PC-3 (cell line): ENCODE data around the gene CAMK2A. TPM values are rescaled to one million over a fixed set of nuclear protein-coding genes. Genes with fewer than 3 reads are reported as not detected.

Experiments
- ATAC-seq: fragments of 200-7000 bp; cut with Tn5 transposase; 2 replicates; pipeline ENCODE4 v1.9.1; 2020; ENCODE audit warnings: mild to moderate bottlenecking, moderate library complexity
- BruUV-seq: library from RNA; stranded (reverse); fragments of 400-500 nt; replicated peaks from 2 replicates; lab custom pipeline; 2021; lab: Mats Ljungman, UMichigan
- CTCF ChIA-PET: fragments of 300-600 bp; sonication (Branson Sonifier 250); formaldehyde crosslinking; loops from one replicate; lab custom pipeline; 2022; ENCODE audit warnings: antibody characterized with exemption; lab: Charles Lee
- POLR2A ChIA-PET: fragments of 300-600 bp; sonication (Branson Sonifier 250); formaldehyde crosslinking; loops from one replicate; lab custom pipeline; 2022; ENCODE audit warnings: antibody characterized with exemption; ENCODE audit not compliant: unreplicated experiment; lab: Charles Lee
- DNase-seq: peaks from one replicate; pipeline ENCODE4 v3.0.0-alpha.2; 2015
- H2AFZ ChIP-seq: fragments of 300-600 bp; sonication (generic); 2 replicates; pipeline ENCODE4 v1.6.0; 2016; ENCODE audit warnings: antibody characterized with exemption, low read length
- H3F3A ChIP-seq: fragments of 300-600 bp; sonication (generic); one replicate; pipeline ENCODE4 v1.6.0; 2017; ENCODE audit warnings: antibody characterized with exemption, low read length, control low read depth, mild to moderate bottlenecking; ENCODE audit not compliant: unreplicated experiment
- H3K27ac ChIP-seq: fragments of 300-600 bp; sonication (generic); 2 replicates; pipeline ENCODE4 v1.5.1; 2016; ENCODE audit warnings: mild to moderate bottlenecking, low read length
- H3K27me3 ChIP-seq: fragments of 300-600 bp; sonication (generic); 2 replicates; pipeline ENCODE4 v1.6.1; 2016; ENCODE audit warnings: low read length, mixed read lengths
- H3K36me3 ChIP-seq: fragments of 300-600 bp; sonication (generic); 2 replicates; pipeline ENCODE4 v1.6.1; 2016; ENCODE audit warnings: low read depth, mixed run types, low read length, mixed read lengths
- H3K4me1 ChIP-seq: fragments of 300-600 bp; sonication (generic); 2 replicates; pipeline ENCODE4 v1.5.1; 2016; ENCODE audit warnings: low read length; ENCODE audit not compliant: insufficient read depth
- H3K4me2 ChIP-seq: fragments of 300-600 bp; sonication (generic); 2 replicates; pipeline ENCODE4 v1.6.0; 2016; ENCODE audit warnings: low read length
- H3K4me3 ChIP-seq: fragments of 300-600 bp; sonication (generic); 2 replicates; pipeline ENCODE4 v1.5.1; 2016; ENCODE audit warnings: mild to moderate bottlenecking, low read length, mixed read lengths
- H3K79me2 ChIP-seq: fragments of 300-600 bp; sonication (generic); 2 replicates; pipeline ENCODE4 v1.6.1; 2017; ENCODE audit warnings: low read length, mixed read lengths
- H3K9ac ChIP-seq: fragments of 300-600 bp; sonication (generic); 2 replicates; pipeline ENCODE4 v1.6.0; 2016; ENCODE audit warnings: mild to moderate bottlenecking, low read length
- H3K9me2 ChIP-seq: fragments of 300-600 bp; sonication (generic); replicated peaks from 2 replicates; pipeline ENCODE4 v1.6.1; 2016; ENCODE audit warnings: mixed run types, low read length, mixed read lengths
- H3K9me3 ChIP-seq: fragments of 300-600 bp; sonication (generic); 2 replicates; pipeline ENCODE4 v1.6.1; 2016; ENCODE audit warnings: low read length, mixed read lengths
- H4K20me1 ChIP-seq: fragments of 300-600 bp; sonication (generic); 2 replicates; pipeline ENCODE4 v1.6.1; 2016; ENCODE audit warnings: low read length, mixed read lengths
- CTCF ChIP-seq: fragments of 300-600 bp; sonication (generic); conservative IDR thresholded peaks from 2 replicates; pipeline ENCODE4 v1.5.1; 2017; ENCODE audit warnings: antibody characterized with exemption, low read depth, mild to moderate bottlenecking, low read length
- EZH2 ChIP-seq: fragments of 300-600 bp; sonication (generic); IDR thresholded peaks from one replicate; pipeline ENCODE4 v1.6.1; 2017; ENCODE audit warnings: antibody characterized with exemption, mild to moderate bottlenecking, low read length; ENCODE audit not compliant: unreplicated experiment
- EZH2phosphoT487 ChIP-seq: fragments of 300-600 bp; sonication (generic); IDR thresholded peaks from 2 replicates; pipeline ENCODE4 v1.6.1; 2018; ENCODE audit warnings: mild to moderate bottlenecking, antibody characterized with exemption, low read length, borderline replicate concordance
- intact Hi-C: fragments of 100-400 bp; cut with micrococcal nuclease; formaldehyde crosslinking; loops from 2 replicates; pipeline ENCODE4 v1.9.0; 2023
- total RNA-seq: library from RNA; depleted of rRNA; stranded (reverse); fragments of >200 nt; gene quantifications from 2 replicates; pipeline ENCODE4 v1.2.3, GENCODE V29; 2014

CAMK2A gene
- total RNA-seq, 1 experiment from 2014 or later: 0.15 TPM

DNA sequence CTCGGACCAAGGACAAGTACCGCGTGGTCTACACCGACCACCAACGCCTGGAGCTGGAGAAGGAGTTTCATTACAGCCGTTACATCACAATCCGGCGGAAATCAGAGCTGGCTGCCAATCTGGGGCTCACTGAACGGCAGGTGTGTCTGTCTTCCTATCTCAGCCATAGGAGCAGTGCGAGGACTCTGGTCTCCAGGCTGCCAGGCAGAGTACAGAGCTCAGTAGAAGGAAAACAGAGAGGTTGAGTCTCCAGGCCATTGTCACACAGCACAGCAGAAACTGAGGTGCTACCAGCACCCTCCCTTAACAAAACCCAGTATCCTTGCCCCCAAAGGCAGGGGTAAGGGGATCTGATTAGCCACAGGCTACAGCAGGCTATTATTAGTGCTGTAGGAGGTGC is 106.8 kb downstream of the CAMK2A start:
- DNase-seq: no peak
- Histone ChIP-seq H3K36me3 (no peaks in the 10 kb centered on the region), H3K4me2 (no peak overlapping the region), H3K9me3 (no peaks in the 10 kb centered on the region), H3K27ac (no peak overlapping the region), H3K4me1 (no peaks in the 10 kb centered on the region), H3K9ac (no peak overlapping the region), H4K20me1 (no peaks in the 10 kb centered on the region), H3K4me3 (no peak overlapping the region), H3F3A (no peaks in the 10 kb centered on the region), H3K27me3 (no peaks in the 10 kb centered on the region), H3K79me2 (no peaks in the 10 kb centered on the region), H3K9me2 (no peaks in the 10 kb centered on the region), H2AFZ (no peak overlapping the region)
- POLR2A ChIA-PET: interaction anchor here (0.5 kb wide), 1 partner anchor 53 kb away, joined by 3 read pairs; no protein-coding TSS in a partner anchor
- intact Hi-C loops: no loop called here
- BruUV-seq: no TSS peak
- TF ChIP-seq EZH2phosphoT487 (no peak), CTCF (no peak)
- no peak for ATAC-seq
- CTCF ChIA-PET: no interaction called here

DNA sequence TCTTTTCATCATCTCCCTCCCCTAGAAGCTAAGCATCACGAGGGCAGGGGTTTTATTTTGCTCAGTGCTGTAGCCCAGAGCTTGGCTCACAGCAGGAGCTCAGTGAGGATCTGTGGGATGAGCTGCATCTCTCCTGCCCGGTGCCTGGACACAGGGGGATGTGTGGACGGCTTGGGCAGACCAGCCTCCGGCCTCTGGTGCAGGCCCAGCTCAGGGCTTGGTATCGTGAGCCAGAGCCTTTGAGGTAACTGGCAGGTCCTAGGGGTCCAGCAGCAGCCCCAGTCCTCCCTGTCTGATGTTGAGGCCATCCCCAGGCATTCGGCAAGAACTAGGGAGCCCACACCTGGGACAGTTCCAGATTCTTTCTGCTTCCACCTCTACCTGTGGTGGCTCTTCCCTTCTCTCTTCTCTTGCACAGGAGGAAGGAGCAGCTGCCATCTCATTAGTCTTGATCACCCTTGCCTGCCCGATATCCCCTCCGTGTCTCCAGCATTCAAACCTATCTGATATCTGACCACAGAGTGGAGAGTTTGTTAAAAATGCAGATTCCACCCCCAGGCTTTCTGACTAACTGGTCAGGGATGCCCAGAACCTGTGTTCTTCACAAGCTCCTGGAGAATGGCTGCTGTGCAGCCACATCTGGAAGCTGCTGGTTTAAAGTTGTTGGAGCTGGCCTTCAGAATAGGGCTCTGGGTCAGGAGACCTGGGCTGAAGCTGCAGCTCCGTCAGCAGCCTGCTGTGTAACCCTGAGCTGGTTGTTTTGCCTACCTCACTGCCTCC is 107.6 kb downstream of the CAMK2A start:
- Histone ChIP-seq H3K27me3 (no peaks in the 10 kb centered on the region), H3K27ac (no peak overlapping the region), H3K9ac (no peak overlapping the region), H3K9me2 (no peaks in the 10 kb centered on the region), H3F3A (no peaks in the 10 kb centered on the region), H4K20me1 (no peaks in the 10 kb centered on the region), H3K4me1 (no peaks in the 10 kb centered on the region), H3K36me3 (no peaks in the 10 kb centered on the region), H3K4me3 (no peak overlapping the region), H2AFZ (no peak overlapping the region), H3K79me2 (no peaks in the 10 kb centered on the region), H3K4me2 (no peak overlapping the region), H3K9me3 (no peaks in the 10 kb centered on the region)
- DNase-seq: no peak
- intact Hi-C loops: no loop called here
- ChIA-PET CTCF (no interaction called here), POLR2A (interaction anchor here (0.5 kb wide), 1 partner anchor 54 kb away, joined by 3 read pairs; no protein-coding TSS in a partner anchor)
- TF ChIP-seq EZH2 (no peak), CTCF (no peak), EZH2phosphoT487 (no peak)
- BruUV-seq: no TSS peak
- ATAC-seq: no peak; the same call in 1 of the 2 replicates

GRCh38 chr5:150181027-150181426 is 108.5 kb downstream of the CAMK2A start:
- no peaks in the 10 kb centered on the region for H3K27me3 ChIP-seq
- POLR2A ChIA-PET: no interaction called here
- H2AFZ ChIP-seq: no peak overlapping the region
- no peaks in the 10 kb centered on the region for H3K79me2 ChIP-seq
- H3K9ac ChIP-seq: no peak overlapping the region
- no peaks in the 10 kb centered on the region for H3K4me1 ChIP-seq
- H3K4me3 ChIP-seq: no peak overlapping the region
- TF ChIP-seq EZH2 (no peak), EZH2phosphoT487 (no peak), CTCF (no peak)
- no peak for ATAC-seq
- CTCF ChIA-PET: no interaction called here
- no TSS peak for BruUV-seq
- H3K36me3 ChIP-seq: no peaks in the 10 kb centered on the region
- no peak overlapping the region for H3K27ac ChIP-seq
- H3F3A ChIP-seq: no peaks in the 10 kb centered on the region
- no peaks in the 10 kb centered on the region for H4K20me1 ChIP-seq
- H3K4me2 ChIP-seq: no peak overlapping the region
- intact Hi-C loops: no loop called here
- no peak for DNase-seq
- H3K9me2 ChIP-seq: no peaks in the 10 kb centered on the region
- no peaks in the 10 kb centered on the region for H3K9me3 ChIP-seq
